Renal pelvis (tissue), 4 donors: Measurements from ENCODE around the gene SCAF1. TPM values are rescaled to one million over a fixed set of nuclear protein-coding genes. Genes with fewer than 3 reads are reported as not detected.
"Not testable (repeated sequence)": the region's sequence is repeated elsewhere in the genome, so short reads cannot be mapped to it uniquely, and the experiment has no call there.

Experiments
- DNase-seq: peaks from one replicate; pipeline ENCODE4 v3.0.0-alpha.2; 2013
- polyA plus RNA-seq, 3 donors: library from polyadenylated mRNA; unstranded; fragments of 120-200 nt; gene quantifications; one replicate each; pipeline ENCODE4 v1.2.1, GENCODE V29; 2013; ENCODE audit not compliant: insufficient read length in 3 of 3

SCAF1 gene
- polyA plus RNA-seq, 3 donors = 36.6 to 45.7 (median 45.0) TPM

DNA sequence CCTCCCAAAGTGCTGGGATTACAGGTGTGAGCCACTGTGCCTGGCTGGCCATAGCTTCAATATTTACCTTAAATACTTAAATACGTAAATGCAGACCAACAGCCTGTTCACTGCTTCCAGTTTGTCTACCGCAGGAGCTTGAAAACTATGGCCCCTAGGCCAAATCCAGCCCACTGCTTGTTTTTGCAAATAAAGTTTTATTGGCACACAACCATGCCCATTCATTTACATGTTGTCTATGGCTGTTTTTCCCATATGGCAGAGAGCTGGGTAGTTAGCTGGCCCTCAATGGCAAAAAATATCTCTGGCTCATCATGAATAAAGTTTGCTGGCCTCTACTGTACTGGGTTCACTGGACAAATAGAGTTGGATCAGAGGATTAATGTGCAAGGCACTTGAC lies 39.2 kb upstream of the SCAF1 start:
- no peak for DNase-seq

DNA sequence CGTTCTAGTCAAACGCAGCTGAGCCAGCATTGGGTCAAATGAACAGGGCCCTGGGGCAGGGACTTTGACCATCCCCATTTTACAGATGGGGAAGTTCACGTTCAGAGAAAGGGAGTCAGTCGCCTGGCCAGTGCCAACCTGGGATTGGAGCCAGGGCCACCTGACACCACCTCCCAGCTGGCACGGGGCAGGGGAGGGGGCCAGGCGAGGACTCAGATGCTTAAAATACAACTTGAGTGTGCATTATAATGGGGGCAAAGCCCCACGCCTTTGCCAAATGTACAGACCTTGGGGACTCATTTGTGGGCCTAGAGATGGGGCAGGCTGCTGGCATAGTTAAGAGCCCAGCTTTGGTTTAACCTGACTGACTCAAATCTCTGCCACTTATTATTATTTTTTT lies 36.4 kb upstream of the SCAF1 start:
- DNase-seq = no peak

DNA sequence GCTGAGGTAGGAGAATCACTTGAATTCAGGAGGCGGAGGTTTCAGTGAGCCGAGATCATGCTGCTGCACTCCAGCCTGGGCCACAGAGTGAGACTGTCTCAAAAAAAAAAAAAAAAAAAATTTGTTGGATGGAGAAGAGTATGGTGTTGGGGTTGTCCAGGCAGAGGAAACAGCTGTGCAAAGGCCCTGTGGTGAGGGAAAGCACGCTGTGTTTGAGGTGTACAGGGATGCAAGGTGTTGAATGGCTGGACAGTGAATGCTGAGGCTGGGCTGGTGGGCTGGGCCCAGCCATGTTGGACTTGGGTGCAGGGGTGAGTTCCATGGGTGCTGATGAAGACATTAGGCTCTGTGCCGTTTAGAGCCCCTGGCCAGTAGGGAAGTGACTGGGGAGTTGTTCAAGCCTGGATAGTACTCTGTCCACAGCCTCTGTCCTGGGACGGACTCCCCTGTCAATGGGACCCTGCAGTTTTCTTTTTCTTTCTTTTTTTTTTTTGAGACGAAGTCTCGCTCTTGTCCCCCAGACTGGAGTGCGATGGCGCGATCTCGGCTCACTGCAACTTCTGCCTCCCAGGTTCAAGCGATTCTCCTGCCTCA lies 32.4 kb upstream of the SCAF1 start:
- DNase-seq = no peak

DNA sequence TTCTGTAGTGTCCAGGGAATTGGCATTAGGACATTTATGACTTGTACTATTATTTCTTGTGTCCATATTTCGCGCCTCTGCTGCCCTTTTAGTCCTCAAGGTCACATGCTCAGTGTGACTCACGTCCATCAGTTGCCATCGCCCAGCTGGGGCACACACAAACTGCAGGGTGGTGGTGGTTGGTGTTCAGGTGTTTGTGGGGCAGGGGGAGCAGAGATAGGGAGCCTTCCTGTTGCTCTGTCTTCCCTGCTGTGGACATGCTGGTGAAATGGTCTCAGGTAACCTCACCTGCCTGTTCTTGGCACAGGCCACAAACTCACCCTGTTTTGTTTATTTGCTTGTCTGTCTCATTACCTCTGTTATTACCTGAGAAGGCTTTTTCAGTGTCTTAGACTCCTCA lies 28.6 kb upstream of the SCAF1 start:
- DNase-seq = no peak

DNA sequence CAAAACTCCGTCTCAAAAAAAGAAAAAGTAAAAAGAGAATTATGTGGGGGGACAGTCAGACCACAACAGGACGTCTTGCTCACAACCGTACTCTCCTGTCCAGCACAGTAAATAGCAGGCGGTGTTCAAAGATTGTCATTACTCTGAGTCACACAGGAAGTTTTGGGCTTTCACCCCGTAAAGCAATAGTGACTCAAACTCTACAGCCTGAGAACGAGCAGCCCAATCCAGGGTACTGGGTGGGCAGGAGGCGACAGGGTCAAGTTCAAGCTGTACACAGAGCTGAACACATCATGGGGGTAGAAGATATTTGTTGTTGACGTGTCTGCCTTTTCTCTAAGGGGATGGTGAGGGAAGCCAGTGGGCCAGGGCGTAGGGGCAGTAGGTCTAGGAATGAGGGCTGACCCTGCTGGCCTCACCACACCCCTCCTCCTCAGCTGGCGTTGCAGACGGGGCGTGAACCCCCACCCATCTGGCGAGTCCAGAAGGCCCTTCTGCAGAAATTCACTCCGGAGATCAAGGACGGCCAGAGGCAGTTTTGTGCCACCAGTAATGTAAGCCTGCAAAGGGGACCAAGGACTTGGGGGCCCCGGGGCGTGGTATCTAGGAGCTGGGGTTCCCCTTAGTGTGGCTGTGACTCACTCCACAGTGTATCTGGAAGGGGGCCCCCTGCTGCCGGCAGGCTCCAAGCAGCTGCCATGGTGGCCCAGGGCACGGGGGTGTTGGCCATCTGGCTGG lies 27.7 kb upstream of the SCAF1 start:
- no peak for DNase-seq

DNA sequence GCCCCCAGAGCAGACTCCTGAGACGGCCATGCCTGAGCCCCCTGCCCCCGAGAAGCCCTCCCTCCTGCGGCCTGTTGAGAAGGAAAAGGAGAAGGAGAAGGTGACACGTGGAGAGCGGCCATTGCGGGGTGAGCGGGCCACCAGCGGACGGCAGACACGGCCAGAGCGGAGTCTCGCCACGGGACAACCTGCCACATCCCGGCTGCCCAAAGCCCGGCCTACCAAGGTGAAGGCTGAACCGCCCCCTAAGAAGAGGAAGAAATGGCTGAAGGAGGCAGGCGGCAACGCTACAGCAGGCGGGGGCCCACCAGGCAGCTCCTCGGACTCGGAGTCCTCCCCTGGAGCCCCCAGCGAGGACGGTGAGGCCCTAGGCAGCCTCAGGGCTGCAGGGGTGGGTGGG lies 26.1 kb upstream of the SCAF1 start:
- DNase-seq = no peak

DNA sequence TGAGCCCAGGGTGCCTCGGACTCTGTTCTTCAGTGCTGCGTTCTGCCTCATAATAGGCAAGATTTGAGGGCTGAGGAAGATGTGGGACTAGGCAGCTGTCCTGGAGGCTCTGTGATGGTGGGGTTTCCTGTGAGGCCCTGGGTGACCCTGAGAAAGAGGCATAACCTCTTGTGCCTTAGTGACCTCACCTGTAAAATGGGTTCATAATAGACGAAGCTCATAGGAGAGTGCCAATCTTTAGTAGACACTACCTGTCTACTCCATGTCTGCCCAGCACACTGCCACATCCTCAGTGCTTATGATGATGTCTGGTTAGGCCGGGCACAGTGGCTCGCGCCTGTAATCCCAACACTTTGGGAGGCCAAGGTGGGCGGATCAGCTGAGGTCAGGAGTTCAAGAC lies 25.5 kb upstream of the SCAF1 start:
- no peak for DNase-seq

DNA sequence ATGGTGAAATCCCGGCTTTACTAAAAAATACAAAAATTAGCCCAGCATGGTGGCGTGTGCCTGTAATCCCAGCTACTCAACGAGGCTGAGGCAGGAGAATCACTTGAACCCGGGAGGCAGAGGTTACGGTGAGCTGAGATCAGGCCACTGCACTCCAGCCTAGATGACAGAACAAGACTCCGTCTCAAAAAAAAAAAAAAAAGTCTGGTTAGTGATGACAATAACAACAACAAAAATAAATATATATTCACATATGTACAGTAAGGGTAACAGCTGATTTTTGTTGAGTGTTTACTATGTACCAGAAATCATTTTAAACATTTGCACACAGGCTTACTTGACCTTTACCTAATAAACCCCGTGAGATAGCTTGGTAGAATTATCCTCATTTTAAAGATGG lies 25.1 kb upstream of the SCAF1 start:
- DNase-seq = no peak

DNA sequence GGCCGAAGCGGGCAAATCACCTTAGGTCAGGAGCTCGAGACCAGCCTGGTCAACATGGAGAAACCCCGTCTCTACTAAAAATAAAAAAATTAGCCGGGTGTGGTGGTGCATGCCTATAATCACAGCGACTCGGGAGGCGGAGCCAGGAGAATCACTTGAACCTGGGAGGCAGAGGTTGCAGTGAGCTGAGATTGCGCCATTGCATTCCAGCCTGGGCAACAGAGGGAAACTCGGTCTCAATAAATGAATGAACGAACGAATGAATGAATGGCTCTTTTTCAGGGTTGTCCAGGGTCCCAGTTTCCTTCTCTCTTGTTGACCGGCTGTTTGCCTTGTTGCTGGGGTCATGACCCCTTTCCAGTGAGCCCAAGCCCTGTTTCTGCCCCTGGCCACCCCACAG lies 24.1 kb upstream of the SCAF1 start:
- not testable (repeated sequence) for DNase-seq

DNA sequence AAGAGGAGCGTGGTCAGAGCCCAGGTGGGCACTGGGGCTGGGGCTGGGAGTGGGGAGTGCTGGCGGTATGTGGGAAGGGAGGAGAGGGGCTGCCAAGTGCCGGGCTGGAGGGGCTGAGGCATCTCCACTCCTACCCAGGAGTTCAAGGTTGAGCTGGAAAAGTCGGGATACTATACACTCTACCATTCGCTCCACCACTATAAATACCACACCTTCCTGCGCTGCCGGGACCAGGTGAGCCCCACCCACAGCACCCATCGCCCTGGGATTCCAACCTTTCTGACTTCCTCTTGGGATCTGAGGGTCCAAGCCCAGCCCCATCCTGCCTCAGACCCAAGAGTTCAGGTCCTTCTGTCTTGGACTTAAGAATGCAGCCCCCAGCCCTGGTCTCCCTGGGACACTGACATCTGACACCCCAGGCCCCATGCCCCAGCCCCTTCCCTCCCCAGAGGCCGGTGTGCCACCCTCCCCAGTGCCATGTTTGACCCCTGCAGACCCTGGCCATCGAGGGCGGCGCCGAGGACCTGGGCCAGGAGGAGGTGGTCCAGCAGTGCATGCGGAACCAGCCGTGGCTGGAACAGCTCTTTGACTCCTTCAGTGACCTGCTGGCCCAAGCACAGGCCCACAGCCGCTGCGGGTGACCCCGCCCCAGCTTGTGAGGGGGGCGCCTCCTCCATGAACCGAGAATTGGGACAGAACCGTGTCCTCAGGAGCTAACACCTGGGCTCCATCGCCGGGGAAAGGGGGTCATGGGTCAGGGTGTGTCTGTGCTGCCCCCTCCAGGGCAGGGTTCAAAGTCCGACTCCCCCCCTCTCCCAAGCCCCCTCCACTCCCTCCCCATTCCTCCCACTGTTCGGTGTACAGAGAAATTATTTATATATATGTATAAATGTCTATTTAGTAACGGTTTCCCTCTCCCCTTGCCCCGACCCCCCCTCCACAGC lies 16.8 kb upstream of the SCAF1 start:
- DNase-seq = no peak

DNA sequence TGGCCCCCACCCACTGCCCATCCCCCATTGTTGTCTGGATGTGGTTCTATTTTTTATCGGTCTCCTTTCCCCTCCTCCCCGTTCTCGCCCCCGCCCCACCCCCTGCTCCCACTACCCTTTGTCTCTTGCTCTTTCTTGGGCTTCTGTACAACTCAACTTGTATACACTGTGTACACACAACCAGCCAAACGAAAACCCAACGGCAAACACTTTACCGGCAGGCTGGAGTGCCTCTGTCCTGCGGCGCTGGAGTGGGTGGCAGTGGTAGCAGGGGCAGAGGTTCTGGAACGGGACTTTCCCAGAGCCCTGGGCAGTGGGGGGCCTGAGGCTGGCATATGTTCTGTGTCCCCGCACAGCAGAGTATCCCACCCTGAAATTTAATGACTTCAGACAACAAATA lies 15.8 kb upstream of the SCAF1 start:
- no peak for DNase-seq

DNA sequence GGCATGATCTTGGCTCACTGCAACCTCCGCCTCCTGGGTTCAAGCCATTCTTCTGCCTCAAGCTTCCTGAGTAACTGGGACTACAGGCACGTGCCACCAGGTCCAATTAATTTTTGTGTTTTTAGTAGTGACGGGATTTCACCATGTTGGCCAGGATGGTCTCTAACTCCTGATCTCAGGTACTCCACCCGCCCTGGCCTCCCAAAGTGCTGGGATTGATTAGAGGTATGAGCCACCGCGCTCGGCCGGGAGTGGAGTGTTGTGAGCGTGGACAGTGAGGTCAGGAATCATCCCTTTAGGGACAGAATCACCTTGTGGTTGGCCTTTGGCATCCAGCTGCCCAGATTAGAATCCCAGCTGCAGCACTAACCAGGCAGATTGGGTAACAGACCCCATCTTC lies 12.3 kb upstream of the SCAF1 start:
- no peak for DNase-seq

DNA sequence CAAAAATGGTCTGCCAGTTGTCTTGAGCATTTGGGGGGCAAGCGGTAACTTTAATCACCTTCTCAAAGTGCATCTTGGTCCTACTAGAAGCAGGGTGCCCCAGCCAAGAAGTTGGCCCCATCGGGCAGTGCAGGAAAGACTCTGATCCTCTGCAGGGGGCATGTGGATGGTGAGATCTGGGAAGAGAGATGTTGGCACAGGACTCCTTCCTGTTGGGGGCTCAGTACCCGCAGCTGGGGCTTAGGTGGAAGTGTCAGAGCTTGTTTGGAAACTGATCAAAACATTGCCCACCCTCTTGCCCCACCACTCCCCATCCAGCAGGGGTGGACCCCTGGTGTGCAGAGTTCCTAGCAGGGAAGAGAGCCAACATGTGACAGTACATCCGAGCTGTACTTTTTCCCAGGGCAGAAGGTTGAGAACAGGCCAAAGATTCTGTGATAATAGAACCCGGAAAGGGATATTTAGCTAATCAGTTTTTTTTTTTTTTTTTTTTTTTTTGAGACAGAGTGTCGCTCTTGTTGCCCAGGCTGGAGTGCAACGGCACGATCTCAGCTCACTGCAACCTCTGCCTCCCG lies 10.9 kb upstream of the SCAF1 start:
- DNase-seq = no peak

DNA sequence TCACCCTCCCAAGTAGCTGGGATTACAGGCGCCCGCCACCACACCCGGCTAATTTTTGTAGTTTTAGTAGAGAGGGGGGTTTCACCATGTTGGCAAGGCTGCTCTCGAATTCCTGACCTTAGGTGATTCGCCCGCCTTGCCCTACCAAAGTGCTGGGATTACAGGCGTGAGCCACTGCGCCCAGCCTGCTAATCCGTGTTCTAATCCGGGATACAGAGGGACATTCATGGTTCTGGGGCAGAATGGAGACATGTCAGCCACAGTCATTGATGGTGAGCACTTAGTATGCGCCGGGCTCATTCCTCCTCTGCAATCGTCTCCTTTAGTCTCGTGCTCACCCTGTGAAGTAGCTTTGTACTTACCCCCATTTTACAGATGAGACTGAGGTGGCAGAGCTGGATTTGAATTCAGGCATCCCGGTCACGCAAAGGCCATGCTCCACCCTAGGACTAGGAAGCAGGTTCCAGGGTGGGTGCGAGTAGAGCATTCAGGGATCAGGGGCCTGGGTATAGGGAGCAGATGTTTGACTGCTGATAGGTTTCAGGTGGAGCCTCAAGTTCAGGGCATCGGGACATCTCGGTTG lies 10.3 kb upstream of the SCAF1 start:
- DNase-seq = no peak

DNA sequence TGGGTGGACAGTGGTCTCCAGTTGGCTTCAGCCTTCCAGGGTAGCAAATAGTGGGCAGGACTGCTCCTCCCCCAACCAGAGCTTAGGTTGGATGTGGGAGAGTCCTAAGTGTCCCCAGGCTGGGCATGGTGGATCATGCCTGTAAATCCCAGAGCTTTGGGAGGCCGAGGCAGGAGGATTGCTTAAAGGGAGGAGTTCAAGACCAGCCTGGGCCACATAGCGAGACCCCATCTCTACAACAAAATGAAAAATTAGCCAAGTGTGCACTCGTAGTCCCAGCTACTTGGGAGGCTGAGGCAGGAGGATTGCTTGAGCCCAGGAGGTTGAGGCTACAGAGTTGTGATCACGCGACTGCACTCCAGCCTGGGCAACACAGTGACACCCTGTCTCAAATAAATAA lies 9.4 kb upstream of the SCAF1 start:
- no peak for DNase-seq

DNA sequence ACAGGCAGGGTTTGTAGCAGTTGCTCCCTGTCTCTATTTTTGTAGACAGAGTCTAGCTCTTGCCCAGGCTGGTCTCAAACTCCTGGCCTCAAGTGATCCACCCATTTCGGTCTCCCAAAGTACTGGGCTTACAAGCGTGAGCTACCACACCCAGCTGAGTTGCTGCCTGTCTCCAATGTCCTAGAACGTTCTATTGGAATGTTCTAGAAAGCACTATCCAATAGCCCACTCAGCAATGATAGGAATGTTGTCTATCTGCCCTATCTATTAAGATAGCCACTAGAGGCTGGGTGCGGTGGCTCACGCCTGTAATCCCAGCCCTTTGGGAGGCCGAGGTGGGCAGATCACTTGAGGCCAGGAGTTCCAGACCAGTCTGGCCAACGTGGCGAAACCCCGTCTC lies 8.7 kb upstream of the SCAF1 start:
- DNase-seq = not testable (repeated sequence)

DNA sequence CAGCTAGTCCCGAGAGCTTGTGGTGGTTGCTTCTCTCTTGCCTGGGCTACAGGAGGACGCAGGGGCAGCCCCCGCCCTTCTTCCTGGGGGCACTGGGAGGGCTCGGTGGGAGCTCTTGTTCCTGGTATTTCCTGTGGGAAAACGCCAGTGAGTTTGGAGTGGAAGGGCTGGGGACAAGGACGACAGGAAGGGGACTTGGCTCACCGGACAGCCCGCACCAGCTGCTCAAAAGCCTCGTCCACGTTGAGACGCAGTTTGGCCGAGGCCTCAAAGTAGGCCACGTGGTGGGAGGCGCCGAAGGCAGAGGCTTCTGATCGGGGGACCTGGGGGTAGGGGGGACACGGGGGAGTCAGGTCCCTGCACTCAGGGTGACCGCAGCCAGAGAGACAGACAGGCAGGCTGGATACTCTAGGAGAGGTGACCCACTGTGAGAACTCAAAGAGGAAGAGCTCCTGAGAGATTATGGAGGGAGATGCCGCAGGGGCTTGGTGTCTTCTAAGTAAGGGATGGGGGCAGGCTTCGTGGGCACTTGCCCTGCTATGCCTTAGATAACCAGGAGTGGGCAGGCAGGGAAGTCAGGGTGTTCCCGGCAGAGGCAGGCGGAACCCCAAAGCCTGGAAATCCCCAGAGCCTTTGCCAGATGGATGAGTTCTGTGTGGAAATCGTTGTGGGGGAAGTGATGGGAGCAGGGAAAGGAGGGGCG lies 6.3 kb upstream of the SCAF1 start:
- no peak for DNase-seq

DNA sequence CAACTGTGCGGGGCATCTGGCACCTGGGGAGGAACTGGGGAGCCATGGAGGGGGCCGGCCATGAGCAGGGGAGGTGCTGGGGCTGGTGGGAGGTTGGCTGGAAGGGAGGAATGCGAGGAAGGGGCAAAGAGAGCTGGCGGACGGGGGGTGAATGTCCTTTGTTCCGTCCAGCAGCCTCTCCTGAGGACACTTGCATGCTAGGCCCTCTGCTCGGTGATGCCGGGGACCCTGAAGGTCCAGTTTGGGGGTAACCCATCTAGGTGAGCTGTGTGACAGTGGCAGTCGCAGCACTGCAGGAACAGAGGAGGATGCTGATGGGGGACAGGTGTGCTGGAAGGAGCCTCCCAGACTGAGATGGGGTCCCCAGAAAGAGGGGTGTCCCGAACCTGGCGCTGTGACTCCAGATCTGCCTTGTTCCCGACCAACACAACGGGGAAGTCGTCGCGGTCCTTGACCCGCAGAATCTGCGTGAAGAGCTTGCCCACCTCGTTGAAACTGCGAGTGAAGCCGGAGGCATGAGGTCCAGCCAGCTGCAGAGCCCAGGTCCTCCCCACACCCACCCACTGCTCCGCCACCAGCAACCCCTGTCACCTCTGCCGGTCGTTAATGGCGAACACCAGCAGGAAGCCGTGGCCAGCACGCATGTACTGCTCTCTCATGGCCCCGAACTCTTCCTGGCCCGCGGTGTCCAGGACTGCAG lies 5.6 kb upstream of the SCAF1 start:
- no peak for DNase-seq

DNA sequence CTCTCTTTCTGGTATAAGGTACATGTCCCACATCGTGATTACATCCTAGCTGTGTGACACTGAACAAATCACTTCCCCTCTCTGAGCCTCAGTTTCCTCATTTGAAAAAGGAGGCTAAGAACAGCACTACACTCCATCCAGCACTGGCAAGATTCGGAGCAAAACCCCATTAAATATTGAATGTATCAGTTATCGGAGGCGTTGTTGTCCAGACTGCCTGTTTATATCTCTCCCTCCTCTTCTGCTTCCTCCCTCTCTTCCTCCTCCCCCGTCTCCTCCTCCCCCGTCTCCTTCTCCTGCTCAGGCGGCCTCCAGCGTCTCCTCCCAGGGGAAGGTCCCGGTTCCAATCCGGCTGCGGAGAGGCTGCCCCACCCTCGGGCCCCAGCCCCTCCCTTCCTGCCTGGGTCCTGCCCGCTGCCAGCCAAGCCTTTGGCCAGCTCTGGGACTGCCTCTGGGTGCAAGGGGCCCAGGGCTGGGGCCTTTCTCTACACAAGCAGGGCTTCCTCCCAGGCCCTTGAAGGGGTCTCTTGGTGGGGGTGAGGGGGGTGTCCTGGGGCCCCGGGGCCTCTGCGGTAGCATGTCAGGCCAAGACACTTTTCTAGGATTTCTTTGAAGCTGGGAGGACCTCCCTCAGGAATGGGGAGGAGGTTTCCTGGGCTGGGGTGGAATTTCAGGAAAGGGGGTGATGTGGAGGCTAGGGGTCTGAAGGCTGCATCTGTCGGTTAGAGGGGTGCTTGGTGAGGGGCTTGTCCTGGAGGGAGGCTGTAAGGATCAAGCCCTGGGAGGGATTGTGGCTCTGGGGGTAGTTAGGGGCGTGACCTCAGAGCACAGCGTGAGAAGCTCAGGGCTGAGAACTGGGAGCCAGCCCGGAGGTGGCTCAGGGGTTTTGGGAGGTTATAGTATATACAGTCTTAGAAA lies 3.9 kb upstream of the SCAF1 start:
- DNase-seq = no peak
